IMR-90 (cell line): ENCODE measurements around the gene ZNF407. TPM values are rescaled to one million over a fixed set of nuclear protein-coding genes. Genes with fewer than 3 reads are reported as not detected.
"Not testable (repeated sequence)": the region's sequence is repeated elsewhere in the genome, so short reads cannot be mapped to it uniquely, and the experiment has no call there.

ENCODE experiments used
- ATAC-seq: fragments of 200-7000 bp; cut with Tn5 transposase; 2 replicates; pipeline ENCODE4 v1.9.1; 2020; ENCODE audit warnings: low read depth, mild to moderate bottlenecking, moderate library complexity
- BruUV-seq: library from RNA; stranded (reverse); fragments of 400-500 nt; replicated peaks from 2 replicates; lab custom pipeline; 2021; lab: Mats Ljungman, UMichigan
- CTCF ChIA-PET: fragments of 300-600 bp; formaldehyde crosslinking; extraction: SDS; loops from one replicate; lab custom pipeline; 2021; ENCODE audit warnings: antibody characterized with exemption; lab: Yijun Ruan, JAX
- POLR2A ChIA-PET: fragments of 300-600 bp; sonication (Branson Sonifier 250); formaldehyde crosslinking; loops from one replicate; lab custom pipeline; 2022; ENCODE audit warnings: antibody characterized with exemption; ENCODE audit not compliant: unreplicated experiment; lab: Charles Lee
- DNase-seq: peaks from one replicate; pipeline ENCODE4 v3.0.0; 2013
- H2AFZ ChIP-seq: replicated peaks from 2 replicates; pipeline ENCODE3; 2013; ENCODE audit warnings: low read length, mild to moderate bottlenecking; ENCODE audit not compliant: poor library complexity
- H2AK5ac ChIP-seq: 2 replicates; pipeline ENCODE4 v1.6.1; 2013; ENCODE audit warnings: low read depth, low read length, inconsistent platforms
- H2AK9ac ChIP-seq: replicated peaks from 2 replicates; pipeline ENCODE3; 2013; ENCODE audit warnings: mild to moderate bottlenecking, low read depth, low read length, moderate library complexity; ENCODE audit not compliant: poor library complexity
- H2BK120ac ChIP-seq: 2 replicates; pipeline ENCODE4 v1.6.1; 2013; ENCODE audit warnings: low read depth, low read length, inconsistent platforms
- H2BK15ac ChIP-seq: 3 replicates; pipeline ENCODE4 v1.6.1; 2013; ENCODE audit warnings: low read depth, low read length, inconsistent platforms
- H2BK20ac ChIP-seq: 2 replicates; pipeline ENCODE4 v1.6.1; 2013; ENCODE audit warnings: low read depth, mild to moderate bottlenecking, inconsistent platforms, low read length, moderate library complexity
- H2BK5ac ChIP-seq: 2 replicates; pipeline ENCODE4 v1.6.1; 2013; ENCODE audit warnings: mild to moderate bottlenecking, low read depth, low read length, inconsistent platforms; ENCODE audit not compliant: poor library complexity, severe bottlenecking
- H3K14ac ChIP-seq: replicated peaks from 2 replicates; pipeline ENCODE4 v1.6.1; 2013; ENCODE audit warnings: low read depth, low read length, inconsistent platforms
- H3K18ac ChIP-seq: 2 replicates; pipeline ENCODE4 v1.6.1; 2013; ENCODE audit warnings: low read depth, low read length, control low read depth
- H3K23ac ChIP-seq: 2 replicates; pipeline ENCODE4 v1.6.1; 2013; ENCODE audit warnings: low read depth, low read length, inconsistent platforms
- H3K27ac ChIP-seq: 2 replicates; pipeline ENCODE4 v1.5.1; 2013; ENCODE audit warnings: mild to moderate bottlenecking, control low read depth, low read length; ENCODE audit not compliant: insufficient read depth
- H3K27me3 ChIP-seq: 2 replicates; pipeline ENCODE4 v1.6.1; 2013; ENCODE audit warnings: low read length; ENCODE audit not compliant: control insufficient read depth, insufficient read depth
- H3K36me3 ChIP-seq: 2 replicates; pipeline ENCODE4 v1.6.1; 2013; ENCODE audit warnings: low read length, mixed read lengths; ENCODE audit not compliant: control insufficient read depth, insufficient read depth
- H3K4ac ChIP-seq: 2 replicates; pipeline ENCODE4 v1.6.1; 2013; ENCODE audit warnings: low read depth, low read length, inconsistent platforms
- H3K4me1 ChIP-seq: 2 replicates; pipeline ENCODE4 v1.6.1; 2013; ENCODE audit warnings: low read length, mixed read lengths; ENCODE audit not compliant: control insufficient read depth, insufficient read depth
- H3K4me2 ChIP-seq: 2 replicates; pipeline ENCODE4 v1.6.1; 2013; ENCODE audit warnings: low read depth, mild to moderate bottlenecking, control low read depth, low read length, moderate library complexity
- H3K4me3 ChIP-seq: 2 replicates; pipeline ENCODE4 v1.5.1; 2013; ENCODE audit warnings: low read depth, mild to moderate bottlenecking, control low read depth, low read length, moderate library complexity; ENCODE audit not compliant: insufficient read depth
- H3K56ac ChIP-seq: 2 replicates; pipeline ENCODE4 v1.6.1; 2013; ENCODE audit warnings: low read length, inconsistent platforms; ENCODE audit not compliant: insufficient read depth; ENCODE audit errors: extremely low read depth
- H3K79me1 ChIP-seq, 2 experiments: 2 replicates each; pipeline ENCODE4 v1.6.1; 2013; ENCODE audit warnings: low read length in 2 of 2, inconsistent platforms in 1 of 2, low read depth in 1 of 2
- H3K9ac ChIP-seq: 2 replicates; pipeline ENCODE4 v1.6.1; 2013; ENCODE audit warnings: low read depth, low read length, control low read depth
- H3K9me1 ChIP-seq: 2 replicates; pipeline ENCODE4 v1.6.1; 2013; ENCODE audit warnings: low read length, inconsistent platforms; ENCODE audit not compliant: insufficient read depth
- H3K9me3 ChIP-seq: 2 replicates; pipeline ENCODE4 v1.6.1; 2013; ENCODE audit warnings: low read length; ENCODE audit not compliant: control insufficient read depth, insufficient read depth
- H4K20me1 ChIP-seq: 2 replicates; pipeline ENCODE4 v1.6.1; 2013; ENCODE audit warnings: low read length, inconsistent platforms; ENCODE audit not compliant: insufficient read depth
- H4K5ac ChIP-seq: 2 replicates; pipeline ENCODE4 v1.6.1; 2013; ENCODE audit warnings: mild to moderate bottlenecking, low read depth, low read length, control low read depth
- H4K8ac ChIP-seq, 2 experiments: 2 replicates each; pipeline ENCODE4 v1.6.1; 2013; ENCODE audit warnings: low read depth in 2 of 2, low read length in 2 of 2, control low read depth in 1 of 2, inconsistent platforms in 1 of 2
- H4K91ac ChIP-seq: 2 replicates; pipeline ENCODE4 v1.6.1; 2013; ENCODE audit warnings: low read depth, low read length, inconsistent platforms; ENCODE audit not compliant: insufficient read depth
- WGBS, 2 experiments: methylation state at CpG; one replicate each; pipeline versions ENCODE4 v1.1.5 to v1.1.7; 2013; ENCODE audit warnings: missing lambda C conversion rate in 2 of 2; ENCODE audit not compliant: insufficient read length in 1 of 2; ENCODE audit errors: extremely low coverage in 2 of 2; 5-methylcytosine and 5-hydroxymethylcytosine counted together
- dilution Hi-C: fragments of 300-500 bp; cut with HindIII; formaldehyde crosslinking; loops from one replicate; pipeline ENCODE4 v1.14.3; 2018; ENCODE audit warnings: low sequenced_read_pairs; ENCODE audit not compliant: unreplicated experiment
- in situ Hi-C: fragments of 300-500 bp; cut with MboI; formaldehyde crosslinking; loops from 3 replicates; pipeline ENCODE4 v1.14.3; 2019; ENCODE audit warnings: low sequenced_read_pairs, inconsistent platforms, mixed read lengths
- intact Hi-C: fragments of 100-400 bp; cut with micrococcal nuclease; formaldehyde crosslinking; loops from 2 replicates; pipeline ENCODE4 v1.10.0; 2022
- polyA plus RNA-seq, 3 experiments: library from polyadenylated mRNA; depleted of rRNA; stranded (reverse); fragments of >200 nt; gene quantifications; 2 replicates each; pipeline ENCODE4 v1.2.3, GENCODE V29; 2012; ENCODE audit warnings: low replicate concordance in 1 of 3
- total RNA-seq: library from RNA; depleted of rRNA; stranded (reverse); fragments of >200 nt; gene quantifications from 2 replicates; pipeline ENCODE4 v1.2.3, GENCODE V29; 2012

ZNF407 gene
- total and polyA plus RNA-seq, 2 of the 4 experiments (the other 2 are of a cell fraction), result 3.1 to 20.1 TPM

DNA sequence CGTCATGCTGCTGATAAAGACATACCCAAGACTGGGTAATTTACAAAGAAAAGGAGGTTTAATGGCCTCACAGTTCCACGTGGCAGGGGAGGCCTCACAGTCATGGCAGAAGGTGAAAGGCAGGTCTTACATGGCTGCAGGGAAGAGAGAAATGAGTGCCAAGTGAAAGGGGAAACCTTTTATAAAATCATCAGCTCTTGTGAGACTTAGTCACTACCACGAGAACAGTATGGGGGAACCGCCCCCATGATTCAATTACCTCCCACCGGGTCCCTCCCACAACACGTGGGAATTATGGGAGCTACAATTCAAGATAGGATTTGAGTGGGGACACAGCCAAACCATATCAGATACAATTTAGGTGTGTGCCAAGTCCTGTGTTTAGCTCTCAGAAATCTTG is 506.4 kb downstream of the ZNF407 start:
- H2AK5ac ChIP-seq, H3K4me1 ChIP-seq, H3K14ac ChIP-seq, H2BK20ac ChIP-seq, H2AFZ ChIP-seq, H3K9me1 ChIP-seq, H2BK120ac ChIP-seq, H3K18ac ChIP-seq, H2AK9ac ChIP-seq, H3K23ac ChIP-seq, H3K56ac ChIP-seq, H2BK15ac ChIP-seq, H2BK5ac ChIP-seq, H3K4ac ChIP-seq, H3K9me3 ChIP-seq, ATAC-seq, dilution Hi-C loops, H3K4me3 ChIP-seq, CTCF ChIA-PET, H3K4me2 ChIP-seq, H4K91ac ChIP-seq, H3K27me3 ChIP-seq, H3K9ac ChIP-seq, H4K20me1 ChIP-seq, BruUV-seq, H3K36me3 ChIP-seq, H3K27ac ChIP-seq, H3K79me1 ChIP-seq, H4K5ac ChIP-seq, in situ Hi-C loops, H4K8ac ChIP-seq: not testable (repeated sequence)
- WGBS, 2 experiments, result no CpG with 5 or more reads among the region's 6 CpGs
- DNase-seq, result peak; percentile 15
- POLR2A ChIA-PET, result interaction anchor here (0.8 kb wide), 1 partner anchor 498 kb away, joined by 3 read pairs; no protein-coding TSS in a partner anchor
- intact Hi-C loops, result loop anchor here (10.0 kb wide), 1 partner anchor 1241 kb away; no protein-coding TSS in a partner anchor
